Stimulated activated naive CD8-positive, alpha-beta T cell treated with anti-CD3 and anti-CD28 coated beads, Interleukin-15, Interleukin-2, amounts not matched to agents 100 U/mL and 50 U/mL, for 24 hours (primary cell): Measurements from ENCODE around the gene NRIP1.

ENCODE experiments used
- ATAC-seq: fragments of 150-1000 bp; cut with Tn5 transposase; one replicate; pipeline ENCODE4 v1.10.0; 2021
- DNase-seq: peaks from one replicate; pipeline ENCODE4 v3.0.0; 2021

NRIP1 gene

GRCh38 chr21:15065392-15066122 is 757 bp upstream of the NRIP1 start:
- peak; percentile 42 for ATAC-seq

GRCh38 chr21:15063814-15064575 is 805 bp downstream of the NRIP1 start:
- DNase-seq (peak; percentile 50), ATAC-seq (peak; percentile 2)

More at GRCh38 chr21:15065392-15066122, 757 bp upstream of the NRIP1 start:
- DNase-seq = peak; percentile 75

- peak; percentile 6 for ATAC-seq
These were observed 1.6 kb downstream of the NRIP1 start for GRCh38 chr21:15063081-15063813.

GRCh38 chr21:15062606-15062965 is 2.2 kb downstream of the NRIP1 start:
- ATAC-seq (no peak), DNase-seq (no peak)

More at GRCh38 chr21:15063081-15063813, 1.6 kb downstream of the NRIP1 start:
- peak; percentile 42 for DNase-seq

- ATAC-seq = no peak
- no peak for DNase-seq
These were observed 2.8 kb downstream of the NRIP1 start for GRCh38 chr21:15061747-15062605.

- ATAC-seq (no peak), DNase-seq (no peak)
These were observed 3.5 kb downstream of the NRIP1 start for GRCh38 chr21:15061279-15061678.

- no peak for ATAC-seq
- no peak for DNase-seq
These were observed 4.1 kb downstream of the NRIP1 start for GRCh38 chr21:15060543-15061175.

GRCh38 chr21:15059397-15059796 is 5.4 kb downstream of the NRIP1 start:
- ATAC-seq = no peak

GRCh38 chr21:15058854-15059263 is 5.9 kb downstream of the NRIP1 start:
- DNase-seq (no peak), ATAC-seq (no peak)

More at GRCh38 chr21:15059397-15059796, 5.4 kb downstream of the NRIP1 start:
- DNase-seq = no peak

- DNase-seq = no peak
- no peak for ATAC-seq
These were observed 7.5 kb downstream of the NRIP1 start for GRCh38 chr21:15057285-15057684.

GRCh38 chr21:15054606-15055239 is 10.1 kb downstream of the NRIP1 start:
- no peak for DNase-seq
- no peak for ATAC-seq

GRCh38 chr21:15054089-15054488 is 10.7 kb downstream of the NRIP1 start:
- ATAC-seq = no peak
- DNase-seq = no peak

GRCh38 chr21:15053500-15053899 is 11.3 kb downstream of the NRIP1 start:
- no peak for DNase-seq
- ATAC-seq = no peak

- ATAC-seq (no peak), DNase-seq (no peak)
These were observed 12.4 kb downstream of the NRIP1 start for GRCh38 chr21:15052459-15052763.

GRCh38 chr21:15051644-15052458 is 12.9 kb downstream of the NRIP1 start:
- ATAC-seq (peak; percentile 82), DNase-seq (no peak)

- DNase-seq (no peak), ATAC-seq (no peak)
These were observed 14.0 kb downstream of the NRIP1 start for GRCh38 chr21:15050568-15051377.

- no peak for ATAC-seq
- DNase-seq = no peak
These were observed 19.8 kb downstream of the NRIP1 start for GRCh38 chr21:15045017-15045416.

GRCh38 chr21:15042531-15042930 is 22.3 kb downstream of the NRIP1 start:
- DNase-seq (no peak), ATAC-seq (no peak)

- DNase-seq (no peak), ATAC-seq (no peak)
These were observed 25.0 kb downstream of the NRIP1 start for GRCh38 chr21:15039607-15040299.
